ENCODE results near the gene SKA3. TPM values are rescaled to one million over a fixed set of nuclear protein-coding genes. Genes with fewer than 3 reads are reported as not detected.
"Not testable (repeated sequence)": the region's sequence is repeated elsewhere in the genome, so short reads cannot be mapped to it uniquely, and the experiment has no call there.

Gene SKA3
- 6.1 and 10.3 TPM in 2 replicates for total RNA-seq
- 6.6 and 23.2 TPM in 2 replicates for polyA plus RNA-seq
- polyA plus RNA-seq (2012), result 4.0 and 15.0 TPM in 2 replicates
- polyA minus RNA-seq (ENCODE audit: low replicate concordance), result 2.9 and 4.7 TPM in 2 replicates

DNA sequence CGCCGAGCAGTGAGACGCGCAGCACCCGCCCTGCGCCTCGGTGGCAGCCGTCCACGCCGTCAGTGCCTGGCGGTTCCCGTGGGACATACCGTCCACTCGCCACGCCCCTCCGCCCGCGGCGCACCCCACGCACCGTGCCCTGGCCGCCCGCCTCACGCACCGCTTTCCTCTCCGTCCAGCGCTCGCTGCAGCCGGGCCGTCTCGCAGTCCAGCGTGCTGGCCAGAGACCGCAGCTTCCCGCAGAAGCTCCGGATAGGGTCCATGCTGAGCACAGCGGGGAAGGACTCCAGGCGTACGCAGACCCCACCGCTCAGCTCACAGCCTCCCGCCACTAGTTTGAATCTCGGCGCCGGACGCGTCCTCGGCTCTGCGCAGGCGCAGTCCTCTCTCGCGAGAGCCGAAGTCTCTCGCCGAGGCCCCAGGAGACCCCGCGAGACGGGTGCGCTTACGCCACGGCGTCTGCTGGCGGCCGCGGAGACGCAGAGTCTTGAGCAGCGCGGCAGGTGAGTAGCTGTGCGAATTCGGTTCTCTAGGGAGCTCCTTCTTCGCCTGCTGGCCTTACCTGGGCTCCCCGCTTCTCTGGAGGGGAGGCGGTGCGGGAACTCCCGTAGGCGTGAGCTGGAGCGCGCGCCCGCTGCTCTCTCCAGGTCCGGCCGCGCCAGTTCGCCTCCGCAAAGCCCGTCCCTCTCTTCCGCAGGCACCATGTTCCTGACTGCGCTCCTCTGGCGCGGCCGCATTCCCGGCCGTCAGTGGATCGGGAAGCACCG lies at the start of gene SKA3, which contains the start of gene MRPL57:
SKA3 (minus strand) TSS at position 338 of the 767 bp plus-strand sequence; CDS start at position 263, 75 bp downstream.
MRPL57 (plus strand) TSS at position 444 of the 767 bp plus-strand sequence; CDS start at position 703, 259 bp downstream.
- Histone ChIP-seq H3K4me3 (replicated peaks in 1 of 4; ENCODE audit: control extremely low read depth in 1 of 4, insufficient read depth in 1 of 4, low read depth in 3 of 4, low read length in 4 of 4) (peak within 1 kb of the TSS; percentile 73 to 95 (median 92)), H4K20me1 (ENCODE audit: control insufficient read depth, extremely low read depth, insufficient read depth, low read length) (no peaks in the 10 kb centered on the region), H3K9ac (ENCODE audit: insufficient read depth, low read length) (peak within 1 kb of the TSS; percentile 87), H3K79me2 (ENCODE audit: control insufficient read depth, insufficient read depth, low read length) (peaks cover 43% of the 10 kb centered on the region), H3K27ac (ENCODE audit: insufficient read depth, low read length) (peak within 1 kb of the TSS; percentile 84), H3K4me2 (ENCODE audit: extremely low read depth, insufficient read depth, low read length) (peak within 1 kb of the TSS; percentile 94), H3K9me3 (ENCODE audit: control insufficient read depth, insufficient read depth, low read depth, low read length) (no peaks in the 10 kb centered on the region), H3K4me1 (ENCODE audit: control insufficient read depth, extremely low read depth, insufficient read depth, low read length) (peaks cover 2% of the 10 kb centered on the region), H2AFZ (ENCODE audit: low read length) (peak within 1 kb of the TSS; percentile 94), H3K36me3 (ENCODE audit: control insufficient read depth, insufficient read depth, low read length) (no peaks in the 10 kb centered on the region), H3K27me3 (ENCODE audit: control insufficient read depth, insufficient read depth, low read length) (no peaks in the 10 kb centered on the region)
- DNase-seq (ENCODE audit: low read depth in 2 of 2), result peak; percentile 88 to 93
- TF ChIP-seq, protein P1, sequence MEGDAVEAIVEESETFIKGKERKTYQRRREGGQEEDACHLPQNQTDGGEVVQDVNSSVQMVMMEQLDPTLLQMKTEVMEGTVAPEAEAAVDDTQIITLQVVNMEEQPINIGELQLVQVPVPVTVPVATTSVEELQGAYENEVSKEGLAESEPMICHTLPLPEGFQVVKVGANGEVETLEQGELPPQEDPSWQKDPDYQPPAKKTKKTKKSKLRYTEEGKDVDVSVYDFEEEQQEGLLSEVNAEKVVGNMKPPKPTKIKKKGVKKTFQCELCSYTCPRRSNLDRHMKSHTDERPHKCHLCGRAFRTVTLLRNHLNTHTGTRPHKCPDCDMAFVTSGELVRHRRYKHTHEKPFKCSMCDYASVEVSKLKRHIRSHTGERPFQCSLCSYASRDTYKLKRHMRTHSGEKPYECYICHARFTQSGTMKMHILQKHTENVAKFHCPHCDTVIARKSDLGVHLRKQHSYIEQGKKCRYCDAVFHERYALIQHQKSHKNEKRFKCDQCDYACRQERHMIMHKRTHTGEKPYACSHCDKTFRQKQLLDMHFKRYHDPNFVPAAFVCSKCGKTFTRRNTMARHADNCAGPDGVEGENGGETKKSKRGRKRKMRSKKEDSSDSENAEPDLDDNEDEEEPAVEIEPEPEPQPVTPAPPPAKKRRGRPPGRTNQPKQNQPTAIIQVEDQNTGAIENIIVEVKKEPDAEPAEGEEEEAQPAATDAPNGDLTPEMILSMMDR (conservative IDR thresholded peaks at IDR 0.05 in 1 of 2, IDR thresholded peaks at IDR 0.05 in 1 of 2; ENCODE audit: low read depth in 1 of 2, low read length in 2 of 2), result no peak
- no peak for TF ChIP-seq EZH2 (IDR thresholded peaks at IDR 0.05; ENCODE audit: low read length, missing control alignments)

DNA sequence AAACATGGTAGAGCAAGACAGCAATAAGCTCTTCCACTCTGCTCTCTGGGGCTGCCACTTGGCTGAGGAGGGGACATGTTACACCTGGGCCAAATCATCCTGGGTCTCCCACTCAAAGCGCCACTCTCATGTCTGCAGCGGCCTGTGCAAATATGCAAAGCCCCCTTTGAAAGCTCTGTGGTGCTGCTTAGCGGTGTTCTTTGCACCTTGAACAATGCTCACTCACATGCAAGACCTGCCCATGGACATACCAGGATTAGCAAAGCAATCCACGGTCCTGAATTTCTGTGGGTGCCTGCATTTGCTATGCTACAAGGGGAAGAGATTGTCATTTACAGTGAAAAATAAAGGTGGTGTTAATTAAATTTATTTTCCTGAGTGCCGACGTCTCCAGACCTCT lies 48.7 kb upstream of the SKA3 start:
- no peak for TF ChIP-seq EZH2 (IDR thresholded peaks at IDR 0.05; ENCODE audit: low read length, missing control alignments)
- TF ChIP-seq, protein P1 (conservative IDR thresholded peaks at IDR 0.05 in 1 of 2, IDR thresholded peaks at IDR 0.05 in 1 of 2; ENCODE audit: low read depth in 1 of 2, low read length in 2 of 2), result no peak
- no peak overlapping the region for H2AFZ ChIP-seq (ENCODE audit: low read length)
- no peak overlapping the region for H3K27ac ChIP-seq (ENCODE audit: insufficient read depth, low read length)
- H3K4me1 ChIP-seq (ENCODE audit: control insufficient read depth, extremely low read depth, insufficient read depth, low read length), result no peaks in the 10 kb centered on the region
- no peak overlapping the region for H3K4me3 ChIP-seq (replicated peaks in 1 of 4; ENCODE audit: control extremely low read depth in 1 of 4, insufficient read depth in 1 of 4, low read depth in 3 of 4, low read length in 4 of 4)
- H3K79me2 ChIP-seq (ENCODE audit: control insufficient read depth, insufficient read depth, low read length), result no peaks in the 10 kb centered on the region
- no peaks in the 10 kb centered on the region for H3K9me3 ChIP-seq (ENCODE audit: control insufficient read depth, insufficient read depth, low read depth, low read length)
- no peak for DNase-seq (ENCODE audit: low read depth in 2 of 2)
- H3K27me3 ChIP-seq (ENCODE audit: control insufficient read depth, insufficient read depth, low read length), result peaks cover 2% of the 10 kb centered on the region
- no peak overlapping the region for H3K4me2 ChIP-seq (ENCODE audit: extremely low read depth, insufficient read depth, low read length)
- H3K9ac ChIP-seq (ENCODE audit: insufficient read depth, low read length), result no peak overlapping the region
- H4K20me1 ChIP-seq (ENCODE audit: control insufficient read depth, extremely low read depth, insufficient read depth, low read length), result no peaks in the 10 kb centered on the region
- no peaks in the 10 kb centered on the region for H3K36me3 ChIP-seq (ENCODE audit: control insufficient read depth, insufficient read depth, low read length)

DNA sequence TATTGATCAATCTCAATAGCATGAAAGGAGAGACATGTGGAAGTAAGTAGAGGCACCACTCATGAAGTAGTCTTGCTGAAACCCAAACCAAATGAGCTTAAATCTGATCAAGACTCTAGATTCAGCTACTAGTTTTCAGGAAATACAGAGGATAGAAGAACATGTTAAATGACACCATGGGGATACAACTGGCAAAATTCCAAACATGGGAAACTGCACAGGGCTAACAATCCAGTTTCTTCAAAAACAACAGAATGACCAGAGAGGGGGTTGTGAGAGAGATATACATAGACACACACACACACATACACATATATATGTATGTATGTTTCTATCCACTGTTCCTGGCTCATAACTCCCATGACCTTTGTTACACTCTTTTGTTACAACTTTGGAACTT lies 44.9 kb upstream of the SKA3 start:
- Histone ChIP-seq H3K4me2 (ENCODE audit: extremely low read depth, insufficient read depth, low read length) (no peak overlapping the region), H3K9me3 (ENCODE audit: control insufficient read depth, insufficient read depth, low read depth, low read length) (no peaks in the 10 kb centered on the region)
- no peak for DNase-seq (ENCODE audit: low read depth in 2 of 2)

DNA sequence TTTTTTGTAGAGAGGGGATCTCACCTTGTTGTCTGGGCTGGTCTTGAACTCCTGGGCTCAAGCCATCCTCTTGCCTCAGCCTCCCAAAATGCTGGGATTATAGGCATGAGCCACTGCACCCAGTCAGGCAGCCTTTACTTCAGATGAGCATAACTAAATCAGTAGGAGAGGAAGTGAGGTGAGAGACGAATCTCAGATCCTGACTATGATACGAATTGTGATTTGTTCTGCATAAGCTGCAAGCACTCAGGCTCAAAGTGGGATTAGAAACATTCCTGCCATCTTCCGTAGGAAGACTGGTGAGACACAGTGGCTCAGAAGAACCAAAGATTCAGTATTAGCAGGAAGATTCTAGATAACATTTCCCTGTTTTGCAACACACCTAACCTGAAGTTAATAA lies 43.4 kb upstream of the SKA3 start:
- not testable (repeated sequence) for H3K36me3 ChIP-seq (ENCODE audit: control insufficient read depth, insufficient read depth, low read length); H3K4me3 ChIP-seq (replicated peaks in 1 of 4; ENCODE audit: control extremely low read depth in 1 of 4, insufficient read depth in 1 of 4, low read depth in 3 of 4, low read length in 4 of 4); DNase-seq (ENCODE audit: low read depth in 2 of 2); H3K4me1 ChIP-seq (ENCODE audit: control insufficient read depth, extremely low read depth, insufficient read depth, low read length); H3K9me3 ChIP-seq (ENCODE audit: control insufficient read depth, insufficient read depth, low read depth, low read length); H3K9ac ChIP-seq (ENCODE audit: insufficient read depth, low read length); H3K4me2 ChIP-seq (ENCODE audit: extremely low read depth, insufficient read depth, low read length); H2AFZ ChIP-seq (ENCODE audit: low read length); H3K27me3 ChIP-seq (ENCODE audit: control insufficient read depth, insufficient read depth, low read length); H3K79me2 ChIP-seq (ENCODE audit: control insufficient read depth, insufficient read depth, low read length); H3K27ac ChIP-seq (ENCODE audit: insufficient read depth, low read length); H4K20me1 ChIP-seq (ENCODE audit: control insufficient read depth, extremely low read depth, insufficient read depth, low read length)

More for the DNA sequence above, 44.9 kb upstream of the SKA3 start:
- Histone ChIP-seq H3K9ac (ENCODE audit: insufficient read depth, low read length) (no peak overlapping the region), H3K4me3 (replicated peaks in 1 of 4; ENCODE audit: control extremely low read depth in 1 of 4, insufficient read depth in 1 of 4, low read depth in 3 of 4, low read length in 4 of 4) (no peak overlapping the region), H4K20me1 (ENCODE audit: control insufficient read depth, extremely low read depth, insufficient read depth, low read length) (no peaks in the 10 kb centered on the region), H2AFZ (ENCODE audit: low read length) (no peak overlapping the region), H3K36me3 (ENCODE audit: control insufficient read depth, insufficient read depth, low read length) (no peaks in the 10 kb centered on the region), H3K27ac (ENCODE audit: insufficient read depth, low read length) (no peak overlapping the region), H3K27me3 (ENCODE audit: control insufficient read depth, insufficient read depth, low read length) (peaks cover 2% of the 10 kb centered on the region), H3K4me1 (ENCODE audit: control insufficient read depth, extremely low read depth, insufficient read depth, low read length) (no peaks in the 10 kb centered on the region), H3K79me2 (ENCODE audit: control insufficient read depth, insufficient read depth, low read length) (no peaks in the 10 kb centered on the region)
- TF ChIP-seq, protein P1 (conservative IDR thresholded peaks at IDR 0.05 in 1 of 2, IDR thresholded peaks at IDR 0.05 in 1 of 2; ENCODE audit: low read depth in 1 of 2, low read length in 2 of 2), result no peak
- TF ChIP-seq EZH2 (IDR thresholded peaks at IDR 0.05; ENCODE audit: low read length, missing control alignments), result no peak

Data from fibroblast of lung (primary cell).